GM12878 (cell line): ENCODE measurements around the gene NUP107. TPM values are rescaled to one million over a fixed set of nuclear protein-coding genes. Genes with fewer than 3 reads are reported as not detected.

Source experiments
- ATAC-seq: fragments of 200-7000 bp; cut with Tn5 transposase; 3 replicates; pipeline ENCODE4 v1.9.1; 2020; ENCODE audit warnings: mild to moderate bottlenecking, moderate library complexity
- BruUV-seq: library from RNA; stranded (reverse); fragments of 400-500 nt; replicated peaks from 2 replicates; lab custom pipeline; 2021; lab: Mats Ljungman, UMichigan
- CTCF ChIA-PET: fragments of 300-600 bp; sonication (Branson Sonifier 250); formaldehyde crosslinking; extraction: SDS; loops from one replicate; lab custom pipeline; 2021; ENCODE audit warnings: inconsistent platforms; lab: Yijun Ruan, JAX
- POLR2A ChIA-PET: fragments of 350-600 bp; formaldehyde crosslinking; extraction: SDS; loops from one replicate; lab custom pipeline; 2021; ENCODE audit warnings: inconsistent platforms; lab: Charles Lee
- RAD21 ChIA-PET: fragments of 300-600 bp; sonication (Branson Sonifier 250); formaldehyde crosslinking; loops from one replicate; lab custom pipeline; 2023; ENCODE audit warnings: antibody characterized with exemption; ENCODE audit not compliant: unreplicated experiment; lab: Charles Lee
- SMC1A ChIA-PET: fragments of 300-600 bp; sonication (Branson Sonifier 250); formaldehyde crosslinking; loops from one replicate; lab custom pipeline; 2023; ENCODE audit not compliant: unreplicated experiment, uncharacterized antibody; lab: Charles Lee
- DNase-seq: peaks from one replicate; pipeline ENCODE4 v3.0.0-alpha.2; 2011; ENCODE audit warnings: low read depth, low spot score
- FAIRE-seq: peaks from 3 replicates; lab custom pipeline; 2011; peaks lifted over from hg19 to GRCh38; lab: Jason Lieb, UNC
- H2AFZ ChIP-seq: 2 replicates; pipeline ENCODE4 v1.6.0; 2011; ENCODE audit warnings: low read depth, low read length, control low read depth; ENCODE audit not compliant: control insufficient read depth
- H3K27ac ChIP-seq: 2 replicates; pipeline ENCODE4 v1.5.1; 2011; ENCODE audit warnings: control low read depth; ENCODE audit not compliant: control insufficient read depth, insufficient read depth
- H3K27me3 ChIP-seq, 2 experiments: replicated peaks in 1 of 2; 2 replicates each; pipeline versions ENCODE4 v1.6.0 to v1.6.1; 2011; ENCODE audit warnings: low read length in 1 of 2; ENCODE audit not compliant: control insufficient read depth in 2 of 2, insufficient read depth in 2 of 2
- H3K36me3 ChIP-seq, 2 experiments: 2 replicates each; pipeline ENCODE4 v1.5.1; 2011; ENCODE audit warnings: low read length in 1 of 2; ENCODE audit not compliant: control insufficient read depth in 2 of 2, insufficient read depth in 2 of 2
- H3K4me1 ChIP-seq: 2 replicates; pipeline ENCODE4 v1.6.1; 2011; ENCODE audit warnings: mild to moderate bottlenecking, low read length, moderate library complexity, mixed read lengths; ENCODE audit not compliant: control insufficient read depth, insufficient read depth
- H3K4me2 ChIP-seq: 2 replicates; pipeline ENCODE4 v1.6.0; 2011; ENCODE audit warnings: control low read depth; ENCODE audit not compliant: control insufficient read depth, insufficient read depth
- H3K4me3 ChIP-seq: fragments of 200-600 bp; sonication (generic); 2 replicates; pipeline ENCODE4 v1.5.1; 2016
- H3K79me2 ChIP-seq: 2 replicates; pipeline ENCODE4 v1.6.0; 2011; ENCODE audit warnings: low read length; ENCODE audit not compliant: control insufficient read depth, insufficient read depth
- H3K9ac ChIP-seq: 2 replicates; pipeline ENCODE4 v1.8.0; 2011; ENCODE audit warnings: low read length, control low read depth, mixed read lengths; ENCODE audit not compliant: control insufficient read depth, insufficient read depth
- H3K9me3 ChIP-seq: replicated peaks from 3 replicates; pipeline ENCODE4 v1.5.1; 2011; ENCODE audit warnings: mild to moderate bottlenecking, low read length; ENCODE audit not compliant: control insufficient read depth, insufficient read depth
- H4K20me1 ChIP-seq: 2 replicates; pipeline ENCODE4 v1.6.0; 2011; ENCODE audit not compliant: control insufficient read depth, insufficient read depth
- E4F1 ChIP-seq: fragments of 450-650 bp; IDR thresholded peaks from 2 replicates; pipeline ENCODE4 v1.6.1; 2018; ENCODE audit warnings: borderline replicate concordance, mild to moderate bottlenecking; ENCODE audit not compliant: partially characterized antibody
- ELK1 ChIP-seq: IDR thresholded peaks from 2 replicates; pipeline ENCODE4 v1.6.1; 2012; ENCODE audit warnings: low read depth, low read length, improper control_type of control experiment
- IRF3 ChIP-seq: fragments of 450-650 bp; IDR thresholded peaks from 2 replicates; pipeline ENCODE4 v1.6.1; 2014; ENCODE audit warnings: mild to moderate bottlenecking
- MEF2B ChIP-seq: fragments of 450-650 bp; IDR thresholded peaks from 2 replicates; pipeline ENCODE4 v1.6.1; 2018; ENCODE audit warnings: mild to moderate bottlenecking, moderate library complexity; ENCODE audit not compliant: partially characterized antibody, poor library complexity, severe bottlenecking
- MXI1 ChIP-seq: fragments of 150-350 bp; IDR thresholded peaks from 2 replicates; pipeline ENCODE4 v1.6.1; 2011; ENCODE audit warnings: low read depth, mild to moderate bottlenecking, inconsistent platforms, low read length, improper control_type of control experiment
- NFXL1 ChIP-seq: fragments of 450-650 bp; IDR thresholded peaks from 2 replicates; pipeline ENCODE4 v1.6.1; 2017; ENCODE audit warnings: antibody characterized with exemption, mild to moderate bottlenecking, borderline replicate concordance
- PAX5 ChIP-seq: IDR thresholded peaks from 2 replicates; pipeline ENCODE4 v1.6.1; 2011; ENCODE audit warnings: low read depth, low read length, borderline replicate concordance
- PBX3 ChIP-seq: IDR thresholded peaks from 2 replicates; pipeline ENCODE4 v1.6.1; 2011; ENCODE audit warnings: mild to moderate bottlenecking, low read depth, low read length, moderate library complexity; ENCODE audit not compliant: insufficient replicate concordance
- POLR2AphosphoS5 ChIP-seq: IDR thresholded peaks from 2 replicates; pipeline ENCODE4 v1.6.1; 2011; ENCODE audit warnings: mild to moderate bottlenecking, low read length, inconsistent platforms
- RELB ChIP-seq: fragments of 450-650 bp; IDR thresholded peaks from 2 replicates; pipeline ENCODE4 v1.6.1; 2017; ENCODE audit warnings: low read depth, mild to moderate bottlenecking, moderate library complexity
- SUPT20H ChIP-seq: IDR thresholded peaks from 2 replicates; pipeline ENCODE4 v1.6.1; 2011; ENCODE audit warnings: low read depth, mild to moderate bottlenecking, low read length, moderate library complexity, borderline replicate concordance; ENCODE audit not compliant: control insufficient read depth
- SUZ12 ChIP-seq: fragments of 200-600 bp; sonication (generic); IDR thresholded peaks from one replicate; pipeline ENCODE4 v1.6.1; 2018; ENCODE audit warnings: antibody characterized with exemption, mild to moderate bottlenecking; ENCODE audit not compliant: unreplicated experiment
- TBL1XR1 ChIP-seq: IDR thresholded peaks from 2 replicates; pipeline ENCODE4 v1.6.1; 2012; ENCODE audit warnings: low read depth, low read length, improper control_type of control experiment
- YBX1 ChIP-seq: fragments of 450-650 bp; IDR thresholded peaks from 2 replicates; pipeline ENCODE4 v1.6.1; 2016; ENCODE audit warnings: antibody characterized with exemption
- WGBS: methylation state at CpG from one replicate; pipeline ENCODE4 v1.1.6; 2016; ENCODE audit warnings: low lambda C conversion rate; ENCODE audit not compliant: insufficient replicate concordance, insufficient coverage; ENCODE audit errors: missing lambda C conversion rate; 5-methylcytosine and 5-hydroxymethylcytosine counted together
- in situ Hi-C: fragments of 300-500 bp; cut with MboI; formaldehyde crosslinking; loops from 9 replicates; pipeline ENCODE4 v1.14.3; 2018; ENCODE audit warnings: mixed read lengths
- intact Hi-C: fragments of 100-400 bp; cut with micrococcal nuclease; formaldehyde crosslinking; loops from one replicate; pipeline ENCODE4 v1.14.2; 2022; ENCODE audit not compliant: unreplicated experiment
- polyA plus RNA-seq, 11 experiments: library from polyadenylated mRNA; depleted of rRNA in 4 of 11; unstranded in 6 of 11; stranded (reverse) in 5 of 11; fragments of >200 nt; fragmentation: Nextera tagmentation in 4 of 11; fragmentation: Illumina TruSeq in 1 of 11; extraction: Ambion mirVana in 4 of 11; extraction: Trizol in 1 of 11; gene quantifications; 1 replicate in 1 of 11; 2 replicates in 10 of 11; pipeline versions ENCODE4 v1.2.1 to v1.2.3, GENCODE V29; 2011 to 2016; ENCODE audit warnings: inconsistent platforms in 2 of 11, missing spikeins in 2 of 11, low read depth in 1 of 11
- total RNA-seq, 4 experiments: library from RNA; depleted of rRNA in 3 of 4; stranded (reverse); fragments of >200 nt in 3 of 4; fragmentation: Illumina TruSeq in 1 of 4; extraction: Trizol in 1 of 4; gene quantifications; 2 replicates each; pipeline versions ENCODE4 v1.2.1 to v1.2.3, GENCODE V29; 2013 to 2021

Gene NUP107
- total and polyA plus RNA-seq, 10 of the 15 experiments (the other 5 are each of a cell fraction or from before 2014, with no cell fraction given): 73.4 to 132 (median 92.4) TPM

GRCh38 chr12:68773582-68773981, 86.8 kb downstream of the NUP107 start (continued):
- TF ChIP-seq YBX1 (no peak), TBL1XR1 (no peak), ELK1 (no peak), MEF2B (no peak), PAX5 (no peak), MXI1 (no peak)

- Histone ChIP-seq H3K27ac (no peak overlapping the region), H3K4me2 (no peak overlapping the region), H3K4me1 (peaks cover 6% of the 10 kb centered on the region; the same call in 1 of the 2 replicates), H4K20me1 (no peaks in the 10 kb centered on the region), H3K79me2 (no peaks in the 10 kb centered on the region), H3K9ac (no peak overlapping the region), H3K4me3 (no peak overlapping the region), H3K36me3 (no peaks in the 10 kb centered on the region), H3K9me3 (no peaks in the 10 kb centered on the region), H2AFZ (no peak overlapping the region), H3K27me3 (no peaks in the 10 kb centered on the region)
- ChIA-PET POLR2A (interaction anchor here (0.8 kb wide), 1 partner anchor 9 kb away, joined by 5 read pairs; no protein-coding TSS in a partner anchor), CTCF (interaction anchor here (0.6 kb wide), 1 partner anchor 294 kb away, joined by 3 read pairs; no protein-coding TSS in a partner anchor), SMC1A (no interaction called here), RAD21 (no interaction called here)
- FAIRE-seq: no peak
- no peak for DNase-seq
- no peak for ATAC-seq
- BruUV-seq: no TSS peak
- intact Hi-C loops: no loop called here
- WGBS: 83% methylated on average over 7 of the region's 7 CpGs
- in situ Hi-C loops: no loop called here
- TF ChIP-seq NFXL1 (no peak), PBX3 (no peak), E4F1 (no peak), RELB (no peak), SUPT20H (no peak), POLR2AphosphoS5 (no peak), MEF2B (no peak), SUZ12 (no peak), IRF3 (no peak)
Measured at GRCh38 chr12:68775121-68775630, 88.4 kb downstream of the NUP107 start.
